OCI-LY3 (cell line): ENCODE measurements around the gene TMEM144.

Source experiments
- H2AFZ ChIP-seq: fragments of 200-600, 300-600 bp; shearing (Covaris generic); 2 replicates; pipeline ENCODE4 v1.6.0; 2014; ENCODE audit warnings: antibody characterized with exemption, low read depth, low read length
- H3K27ac ChIP-seq: fragments of 200-600, 300-600 bp; sonication (generic); 2 replicates; pipeline ENCODE4 v1.5.1; 2014; ENCODE audit warnings: mild to moderate bottlenecking, low read length, moderate library complexity, mixed read lengths
- H3K27me3 ChIP-seq: fragments of 200-600, 300-600 bp; sonication (generic); 2 replicates; pipeline ENCODE4 v1.6.1; 2014; ENCODE audit warnings: low read depth, low read length, mixed read lengths
- H3K36me3 ChIP-seq: fragments of 200-600, 300-600 bp; sonication (generic); replicated peaks from 2 replicates; pipeline ENCODE3; 2014; ENCODE audit warnings: low read depth, low read length, mixed read lengths
- H3K4me1 ChIP-seq: fragments of 300-600, 200-600 bp; sonication (generic); 2 replicates; pipeline ENCODE4 v1.6.1; 2014; ENCODE audit warnings: low read length, mixed read lengths
- H3K4me2 ChIP-seq: fragments of 200-600, 300-600 bp; sonication (generic); 2 replicates; pipeline ENCODE4 v1.6.1; 2014; ENCODE audit warnings: low read length, mixed read lengths
- H3K4me3 ChIP-seq: fragments of 300-600, 200-600 bp; sonication (generic); 2 replicates; pipeline ENCODE4 v1.5.1; 2014; ENCODE audit warnings: antibody characterized with exemption, mild to moderate bottlenecking, low read length, moderate library complexity
- H3K79me2 ChIP-seq: fragments of 300-600, 200-600 bp; shearing (Covaris generic); 2 replicates; pipeline ENCODE4 v1.6.1; 2014; ENCODE audit warnings: mild to moderate bottlenecking, low read length, mixed read lengths
- H3K9ac ChIP-seq: fragments of 300-600, 200-600 bp; shearing (Covaris generic); 2 replicates; pipeline ENCODE4 v1.6.0; 2014; ENCODE audit warnings: mild to moderate bottlenecking, low read length, moderate library complexity
- H3K9me3 ChIP-seq: fragments of 200-600, 300-600 bp; shearing (Covaris generic); 2 replicates; pipeline ENCODE4 v1.6.1; 2014; ENCODE audit warnings: low read length, mixed read lengths; ENCODE audit not compliant: insufficient read depth
- H4K20me1 ChIP-seq: fragments of 200-600, 300-600 bp; sonication (generic); 2 replicates; pipeline ENCODE4 v1.6.1; 2016; ENCODE audit warnings: low read length, mixed read lengths; ENCODE audit not compliant: insufficient read depth
- CTCF ChIP-seq: fragments of 200-600, 300-600 bp; sonication (generic); IDR thresholded peaks from 2 replicates; pipeline ENCODE4 v1.5.1; 2014; ENCODE audit warnings: antibody characterized with exemption, low read length, low read depth
- EZH2phosphoT487 ChIP-seq: fragments of 200-600 bp; shearing (Covaris generic); IDR thresholded peaks from 2 replicates; pipeline ENCODE4 v1.6.1; 2018; ENCODE audit warnings: antibody characterized with exemption, mixed run types, low read depth

Gene TMEM144

GRCh38 chr4:158234671-158235070 lies 24.4 kb downstream of the TMEM144 start:
- Histone ChIP-seq H3K27ac (no peak overlapping the region), H3K9ac (no peak overlapping the region), H3K36me3 (no peaks in the 10 kb centered on the region), H3K9me3 (no peaks in the 10 kb centered on the region), H3K4me1 (no peaks in the 10 kb centered on the region), H4K20me1 (no peaks in the 10 kb centered on the region), H3K4me3 (no peak overlapping the region), H3K27me3 (no peaks in the 10 kb centered on the region), H2AFZ (no peak overlapping the region), H3K79me2 (no peaks in the 10 kb centered on the region), H3K4me2 (no peak overlapping the region)
- TF ChIP-seq CTCF = no peak
- no peak for TF ChIP-seq EZH2phosphoT487

GRCh38 chr4:158236304-158237030 lies 26.2 kb downstream of the TMEM144 start:
- H3K4me2 ChIP-seq = no peak overlapping the region
- no peaks in the 10 kb centered on the region for H3K9me3 ChIP-seq
- no peaks in the 10 kb centered on the region for H4K20me1 ChIP-seq

GRCh38 chr4:158238575-158238974 lies 28.3 kb downstream of the TMEM144 start:
- Histone ChIP-seq H3K4me2 (no peak overlapping the region), H3K9ac (no peak overlapping the region), H3K9me3 (no peaks in the 10 kb centered on the region), H3K4me1 (no peaks in the 10 kb centered on the region), H3K36me3 (no peaks in the 10 kb centered on the region), H3K4me3 (no peak overlapping the region), H3K27me3 (no peaks in the 10 kb centered on the region), H3K27ac (no peak overlapping the region), H3K79me2 (no peaks in the 10 kb centered on the region), H2AFZ (no peak overlapping the region), H4K20me1 (no peaks in the 10 kb centered on the region)
- TF ChIP-seq CTCF (no peak), EZH2phosphoT487 (no peak)

More at GRCh38 chr4:158236304-158237030, 26.2 kb downstream of the TMEM144 start:
- Histone ChIP-seq H3K27ac (no peak overlapping the region), H3K9ac (no peak overlapping the region), H3K4me1 (no peaks in the 10 kb centered on the region), H3K4me3 (no peak overlapping the region), H3K79me2 (no peaks in the 10 kb centered on the region), H2AFZ (no peak overlapping the region), H3K36me3 (no peaks in the 10 kb centered on the region), H3K27me3 (no peaks in the 10 kb centered on the region)
- TF ChIP-seq EZH2phosphoT487 = no peak
- no peak for TF ChIP-seq CTCF

- H3K4me1 ChIP-seq = no peaks in the 10 kb centered on the region
Observed at GRCh38 chr4:158239196-158239595, 28.9 kb downstream of the TMEM144 start.

More at GRCh38 chr4:158239196-158239595, 28.9 kb downstream of the TMEM144 start:
- TF ChIP-seq EZH2phosphoT487 (no peak), CTCF (no peak)
- H3K4me3 ChIP-seq = no peak overlapping the region
- H3K27me3 ChIP-seq = no peaks in the 10 kb centered on the region
- no peaks in the 10 kb centered on the region for H3K79me2 ChIP-seq
- no peaks in the 10 kb centered on the region for H3K9me3 ChIP-seq
- 0 out of 2 replicates have a peak overlapping the region, but pooled peaks have one; percentile 11 for H2AFZ ChIP-seq
- H4K20me1 ChIP-seq = no peaks in the 10 kb centered on the region
- H3K27ac ChIP-seq = no peak overlapping the region
- H3K36me3 ChIP-seq = no peaks in the 10 kb centered on the region
- H3K4me2 ChIP-seq = no peak overlapping the region
- H3K9ac ChIP-seq = no peak overlapping the region
